Kidney (tissue), 14 donors: ENCODE data around the gene IRAK2. TPM values are rescaled to one million over a fixed set of nuclear protein-coding genes. Genes with fewer than 3 reads are reported as not detected.

Experiments
- DNase-seq, 5 donors: peaks; one replicate each; pipeline ENCODE4 v3.0.0-alpha.2; 2013 to 2020
- FAIRE-seq: peaks from 2 replicates; lab custom pipeline; 2012; peaks lifted over from hg19 to GRCh38; lab: Jason Lieb, UNC
- H3K27ac ChIP-seq, 2 donors: one replicate each; pipeline ENCODE4 v1.7.0; 2013; ENCODE audit warnings: low read depth in 2 of 2, low read length in 2 of 2, inconsistent platforms in 1 of 2
- H3K27me3 ChIP-seq: one replicate; pipeline ENCODE4 v1.7.1; 2013; ENCODE audit warnings: low read length, inconsistent platforms; ENCODE audit not compliant: control insufficient read depth, insufficient read depth
- H3K36me3 ChIP-seq, 3 donors: one replicate each; pipeline versions ENCODE4 v1.7.0 to v1.7.1; 2013; ENCODE audit warnings: low read length in 3 of 3, control low read depth in 1 of 3, inconsistent platforms in 1 of 3; ENCODE audit not compliant: insufficient read depth in 3 of 3, control insufficient read depth in 2 of 3
- H3K4me1 ChIP-seq, 3 donors: one replicate each; pipeline versions ENCODE4 v1.7.0 to v1.7.1; 2013; ENCODE audit warnings: low read length in 3 of 3, inconsistent platforms in 1 of 3, low read depth in 1 of 3; ENCODE audit not compliant: control insufficient read depth in 2 of 3, insufficient read depth in 2 of 3
- H3K4me3 ChIP-seq, 3 donors: one replicate each; pipeline versions ENCODE4 v1.7.0 to v1.8.1; 2013; ENCODE audit warnings: low read length in 3 of 3, control low read depth in 1 of 3, inconsistent platforms in 1 of 3
- H3K9ac ChIP-seq, 3 donors: one replicate each; pipeline versions ENCODE4 v1.7.0 to v1.7.1; 2013; ENCODE audit warnings: low read length in 3 of 3, control low read depth in 1 of 3, inconsistent platforms in 1 of 3
- H3K9me3 ChIP-seq, 3 donors: one replicate each; pipeline versions ENCODE4 v1.7.0 to v1.7.1; 2013; ENCODE audit warnings: low read length in 3 of 3, control low read depth in 1 of 3, inconsistent platforms in 1 of 3; ENCODE audit not compliant: control insufficient read depth in 2 of 3, insufficient read depth in 1 of 3
- CTCF ChIP-seq: IDR thresholded peaks from 3 replicates; pipeline ENCODE4 v1.5.1; 2012; ENCODE audit warnings: mild to moderate bottlenecking, moderate library complexity, borderline replicate concordance; ENCODE audit not compliant: insufficient read depth; ENCODE audit errors: extremely low read depth
- intact Hi-C: fragments of 100-400 bp; cut with DNase I; formaldehyde crosslinking; loops from one replicate; pipeline ENCODE4 v1.11.1; 2022
- polyA plus RNA-seq: library from polyadenylated mRNA; stranded (reverse); fragments of 350-450 nt; fragmentation: Illumina TruSeq; extraction: RNeasy Lipid Tissue Mini Kit (QIAGEN cat#74804); gene quantifications from one replicate; pipeline ENCODE4 v1.2.3, GENCODE V29; 2014; ENCODE audit warnings: low read depth, low replicate concordance; ENCODE audit not compliant: insufficient read depth
- total RNA-seq: library from RNA; stranded (reverse); fragmentation: NEBNext Ultra II Directional; extraction: Animal tissue kit (Norgen Biotek cat#: 25700); gene quantifications from one replicate; pipeline ENCODE4 v1.2.1, GENCODE V29; 2021
- donor health status: control.
- donor health status: control.
- donor health status: control.
- donor health status: control.
- donor health status: control.
- donor health status: DM: yes; HTN: yes; CAD: no.
- donor health status: Normal renal cell carcinoma (clear cell type).

The IRAK2 gene
- total and polyA plus RNA-seq, 2 donors from 2014 or later = 1.2 to 8.9 TPM

GRCh38 chr3:10182950-10183349 lies 18.2 kb downstream of the IRAK2 start:
- Histone ChIP-seq H3K4me3 (no peak overlapping the region), H3K27ac (no peak overlapping the region), H3K9me3 (no peaks in the 10 kb centered on the region), H3K4me1 (no peaks in the 10 kb centered on the region), H3K36me3 (no peaks in the 10 kb centered on the region), H3K9ac (no peak overlapping the region), H3K27me3 (no peaks in the 10 kb centered on the region)
- DNase-seq = no peak
- FAIRE-seq = no peak
- no peak for TF ChIP-seq CTCF
- intact Hi-C loops = no loop called here

GRCh38 chr3:10184250-10184649 lies 19.5 kb downstream of the IRAK2 start:
- no peak for TF ChIP-seq CTCF
- Histone ChIP-seq H3K27ac (no peak overlapping the region), H3K9me3 (no peaks in the 10 kb centered on the region), H3K36me3 (no peaks in the 10 kb centered on the region), H3K4me3 (no peak overlapping the region), H3K4me1 (peaks cover 0 to 5% (median 0%) of the 10 kb centered on the region in 3 donors), H3K27me3 (no peaks in the 10 kb centered on the region), H3K9ac (no peak overlapping the region)
- intact Hi-C loops = no loop called here
- FAIRE-seq (no peak), DNase-seq (no peak)

GRCh38 chr3:10185804-10186762 lies 21.4 kb downstream of the IRAK2 start:
- no peak for TF ChIP-seq CTCF
- no peak overlapping the region for H3K4me3 ChIP-seq
- H3K36me3 ChIP-seq = no peaks in the 10 kb centered on the region
- H3K27ac ChIP-seq = no peak overlapping the region
- no peak overlapping the region for H3K9ac ChIP-seq
- H3K4me1 ChIP-seq = peaks cover 0 to 7% (median 0%) of the 10 kb centered on the region in 3 donors
- DNase-seq = no peak
- no peaks in the 10 kb centered on the region for H3K27me3 ChIP-seq
- no peak for FAIRE-seq
- no peaks in the 10 kb centered on the region for H3K9me3 ChIP-seq
- intact Hi-C loops = no loop called here
